Measurements from ENCODE around the gene PDE6A. TPM values are rescaled to one million over a fixed set of nuclear protein-coding genes. Genes with fewer than 3 reads are reported as not detected.

The PDE6A gene
- total RNA-seq, 1 donor from 2014 or later = not detected

GRCh38 chr5:149930043-149930748 is 14.4 kb downstream of the PDE6A start:
- DNase-seq (ENCODE audit: low spot score) = no peak

DNA sequence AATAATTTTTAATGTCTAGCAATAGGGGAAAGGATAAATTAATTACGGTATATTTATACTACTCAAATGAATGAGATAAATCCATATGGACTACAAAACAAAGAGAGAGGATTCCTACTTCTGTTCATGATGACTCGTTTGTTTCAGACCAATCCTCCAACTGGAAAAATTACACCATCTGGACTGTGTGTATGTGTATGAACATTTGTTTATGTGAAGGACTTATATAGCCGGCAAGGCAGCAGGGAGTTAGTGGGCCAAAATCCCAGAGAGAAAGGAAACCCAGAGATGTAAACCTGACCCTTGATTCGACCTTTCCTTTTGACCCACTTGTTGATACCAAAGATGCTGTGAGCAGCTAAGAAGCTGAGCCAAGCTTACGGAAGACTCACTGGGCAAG is 20.1 kb downstream of the PDE6A start:
- DNase-seq (ENCODE audit: low spot score) = no peak

DNA sequence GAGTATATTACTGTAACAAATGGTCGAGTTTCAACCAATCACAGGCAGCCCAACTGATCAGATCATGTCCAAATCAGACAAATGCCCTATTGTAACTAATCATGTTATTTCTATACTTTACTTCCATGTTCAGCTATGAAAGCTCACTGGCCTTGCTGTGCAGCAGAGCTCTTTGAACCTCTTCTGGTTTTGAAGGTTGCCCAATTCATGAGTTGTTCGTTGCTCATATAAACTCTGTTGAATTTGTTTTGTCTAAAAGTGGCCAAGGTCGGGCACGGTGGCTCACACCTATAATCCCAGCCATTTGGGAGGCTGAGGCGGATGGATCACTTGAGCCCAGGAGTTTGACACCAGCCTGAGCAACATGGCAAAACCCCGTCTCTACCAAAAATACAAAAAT is 21.6 kb downstream of the PDE6A start:
- DNase-seq (ENCODE audit: low spot score) = no peak

GRCh38 chr5:149921597-149921996 is 23.0 kb downstream of the PDE6A start:
- no peak for DNase-seq (ENCODE audit: low spot score)

- no peak for DNase-seq (ENCODE audit: low spot score)
These were observed 27.4 kb downstream of the PDE6A start for GRCh38 chr5:149917073-149917676.

DNA sequence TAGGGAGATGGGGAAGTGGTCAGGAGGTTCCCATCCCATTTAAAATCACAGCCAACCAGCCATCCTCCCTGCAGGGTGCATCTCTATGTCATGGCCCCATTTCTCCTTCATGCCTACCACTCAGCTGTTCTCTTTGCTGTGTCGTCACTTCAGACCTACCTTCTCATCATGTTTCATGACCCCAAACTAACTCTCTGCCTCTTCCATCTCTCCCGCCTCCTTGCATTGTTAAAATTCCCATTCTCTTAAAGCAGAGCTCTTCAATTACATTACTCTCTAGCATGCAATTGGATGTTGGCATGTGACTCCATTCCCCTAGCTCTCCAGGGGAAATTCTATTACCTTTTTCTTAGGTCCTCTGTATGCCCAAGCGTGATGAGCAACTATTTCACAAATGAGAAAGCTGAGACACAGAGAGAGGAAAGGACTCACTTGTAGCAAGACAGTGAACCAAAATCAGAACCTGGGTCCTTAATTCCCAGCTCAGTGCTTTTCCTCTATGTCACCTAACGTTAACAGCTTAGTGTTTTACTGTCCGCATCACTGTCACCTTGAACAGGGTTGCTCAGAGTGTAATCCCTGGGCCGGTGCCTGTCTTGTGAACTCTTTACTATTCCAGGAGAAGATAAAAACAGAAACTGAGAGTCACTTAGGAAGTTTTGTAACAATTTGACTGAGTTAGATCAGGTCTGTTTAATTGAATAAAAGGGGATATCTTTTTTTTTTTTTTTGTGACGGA is 28.1 kb downstream of the PDE6A start:
- no peak for DNase-seq (ENCODE audit: low spot score)

DNA sequence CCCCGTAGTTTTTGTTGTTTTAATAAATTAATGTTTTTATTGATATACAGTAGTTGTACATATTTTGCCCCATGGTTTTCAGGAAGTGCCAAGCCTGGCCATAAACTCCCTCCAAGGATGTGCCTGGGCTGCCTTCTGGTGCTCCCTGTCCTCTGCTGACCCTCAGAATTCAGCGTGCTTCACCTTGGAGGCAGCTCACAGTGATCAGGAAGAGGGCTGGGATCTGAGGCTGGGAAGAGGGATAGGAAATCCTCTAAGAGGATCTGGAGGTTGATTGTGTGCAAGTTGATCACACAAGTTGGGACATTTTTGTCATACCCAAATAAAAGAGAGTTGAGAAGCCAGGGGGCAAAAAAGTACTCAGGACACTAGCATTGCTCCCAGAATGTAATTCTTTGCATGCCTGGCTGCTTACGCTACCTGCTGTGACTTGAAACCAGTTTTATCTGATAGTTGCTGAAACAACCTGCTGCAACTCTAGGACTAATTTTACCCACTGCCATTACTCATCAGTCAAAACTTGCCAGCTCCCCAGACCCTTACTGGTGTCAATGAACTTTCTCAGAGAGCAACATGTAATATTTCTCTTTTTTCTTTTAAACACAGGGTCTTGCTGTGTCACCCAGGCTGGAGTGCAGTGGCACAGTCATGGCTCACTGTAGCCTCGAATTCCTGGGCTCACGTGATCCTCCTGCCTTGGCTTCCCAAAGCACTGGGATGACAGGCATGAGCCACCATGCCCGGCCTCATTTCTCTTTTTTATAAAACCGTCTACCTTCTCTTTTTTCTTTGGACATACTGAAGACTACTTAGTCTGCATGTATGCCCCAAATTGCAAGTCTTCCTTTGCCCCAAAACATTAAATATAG is 29.0 kb downstream of the PDE6A start:
- no peak for DNase-seq (ENCODE audit: low spot score)

DNA sequence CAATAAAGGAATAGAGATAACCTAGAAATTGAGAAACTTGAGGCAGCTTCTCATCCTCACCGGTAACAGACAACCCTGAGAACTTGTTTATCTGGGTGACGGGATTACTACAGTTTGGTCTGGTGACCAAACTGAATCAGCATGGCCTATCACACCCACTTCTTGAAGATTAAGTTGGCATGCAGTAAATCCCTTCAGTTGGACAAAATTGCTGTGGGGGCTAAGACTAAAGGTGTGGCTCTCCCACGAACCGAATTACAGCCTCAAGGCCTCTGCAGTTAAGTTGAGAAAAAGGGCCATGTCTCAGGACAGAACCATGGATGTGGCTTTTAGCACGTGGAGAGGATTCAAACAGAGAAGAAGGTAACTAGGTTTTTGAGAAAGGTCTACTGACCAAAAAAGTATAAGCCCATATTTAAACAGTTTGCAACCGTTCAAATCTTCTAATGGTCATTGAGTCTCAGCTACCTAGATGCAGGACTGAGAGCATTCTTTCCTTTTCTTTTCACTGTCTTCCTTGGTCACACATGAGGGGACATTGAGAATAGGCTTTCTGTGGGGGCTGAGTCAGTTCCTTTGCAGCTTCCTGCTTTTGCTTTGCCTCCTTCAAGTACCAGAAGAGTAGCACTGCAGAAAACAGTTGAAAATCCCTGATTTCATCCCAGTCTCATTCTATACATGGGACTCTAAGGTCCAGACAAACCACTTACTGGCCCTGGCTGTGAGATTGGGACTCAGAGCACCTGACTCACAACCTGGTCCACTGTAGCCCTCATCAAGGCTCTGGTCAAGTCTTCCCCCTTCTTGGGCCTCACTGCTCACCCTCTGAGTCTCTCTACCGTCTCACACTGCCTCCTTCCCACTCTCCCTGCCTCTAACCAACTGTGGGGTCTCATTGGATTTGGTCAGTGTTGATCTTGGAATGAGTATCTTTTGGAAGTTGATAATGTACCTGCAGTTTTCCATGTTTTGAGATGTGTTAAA is 30.9 kb downstream of the PDE6A start:
- DNase-seq (ENCODE audit: low spot score) = no peak

DNA sequence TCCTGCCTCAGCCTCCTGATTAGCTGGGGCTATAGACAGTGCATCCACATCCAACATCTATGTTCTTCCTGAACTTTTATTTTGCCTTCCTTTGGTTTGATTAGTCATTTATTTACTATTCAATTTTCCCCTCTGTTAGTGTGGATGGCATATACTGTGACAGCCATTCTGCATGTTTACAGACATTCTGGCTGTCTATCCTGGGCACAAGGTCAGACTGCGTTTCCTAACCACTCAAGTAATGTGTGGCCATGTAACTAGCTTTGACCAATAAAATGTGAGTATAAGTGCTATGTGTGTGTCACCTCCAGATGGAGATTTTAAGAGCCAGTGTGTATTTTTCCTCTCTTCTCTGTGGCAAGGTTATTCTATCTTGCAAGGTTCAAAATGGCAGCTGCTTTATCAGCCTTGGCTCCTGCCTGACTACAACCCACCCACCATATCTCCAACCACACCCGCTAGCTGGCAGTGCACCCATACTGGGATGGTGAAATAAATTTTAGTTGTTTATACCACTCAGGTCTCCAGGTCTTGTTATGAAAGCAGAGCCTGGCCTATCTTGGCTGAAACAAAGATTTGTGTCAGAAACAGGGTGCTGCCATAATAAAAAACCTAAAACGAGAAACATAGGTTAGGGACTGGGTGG is 32.2 kb downstream of the PDE6A start:
- DNase-seq (ENCODE audit: low spot score) = no peak

DNA sequence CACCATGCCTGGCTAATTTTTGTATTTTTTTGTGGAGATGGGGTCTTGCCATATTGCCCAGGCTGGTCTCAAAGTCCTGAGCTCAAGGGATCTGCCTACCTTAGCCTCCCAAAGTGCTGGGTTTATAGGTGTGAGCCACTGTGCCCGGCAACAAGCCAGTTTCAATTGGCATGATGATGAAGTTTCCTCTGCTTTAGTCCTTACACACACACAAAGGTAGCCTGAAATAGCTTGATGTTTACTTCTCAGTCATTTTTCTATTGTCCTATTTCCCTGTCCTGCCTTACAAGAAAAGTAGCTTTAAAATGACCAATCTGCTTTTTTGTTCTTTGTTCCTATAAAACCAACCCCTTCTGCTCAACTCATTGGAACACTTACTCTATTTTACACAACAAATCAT is 33.6 kb downstream of the PDE6A start:
- no peak for DNase-seq (ENCODE audit: low spot score)

DNA sequence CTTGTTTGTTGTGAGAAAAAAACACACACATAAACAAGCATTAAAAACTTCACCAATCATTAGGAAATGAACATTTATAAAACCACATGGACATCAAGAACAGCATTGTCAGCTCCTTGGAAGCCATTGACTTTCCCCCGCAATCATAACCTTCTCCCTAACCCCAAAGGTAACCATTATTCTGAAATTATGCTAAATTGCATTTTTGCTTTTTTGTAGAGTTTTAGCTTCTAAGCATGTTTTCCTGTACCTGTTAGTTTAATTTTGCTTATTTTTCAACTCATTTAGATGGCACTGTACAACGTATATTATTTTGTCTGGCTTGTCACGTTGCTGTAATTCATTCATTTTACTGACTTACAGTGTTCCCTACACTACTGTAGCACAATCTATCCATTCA is 36.8 kb downstream of the PDE6A start:
- DNase-seq (ENCODE audit: low spot score) = no peak

DNA sequence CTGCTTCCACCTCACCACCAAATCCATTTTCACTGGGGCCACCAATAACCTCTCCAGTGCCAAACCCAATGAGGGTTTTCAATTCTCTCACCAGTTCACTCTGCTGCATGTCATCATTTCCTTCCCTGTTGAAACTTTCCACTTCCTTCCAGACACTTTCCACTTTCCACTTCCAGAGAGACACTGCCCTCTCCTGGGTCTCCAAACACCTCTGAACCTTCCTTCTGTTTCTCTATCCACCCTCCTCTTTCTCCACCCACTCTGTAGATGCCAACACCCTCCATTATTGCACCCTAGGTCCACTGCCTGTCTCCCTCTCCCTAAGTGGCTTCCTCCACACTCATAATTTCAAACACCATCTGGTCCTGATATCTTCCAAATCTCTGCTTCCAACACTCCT is 39.6 kb downstream of the PDE6A start:
- DNase-seq (ENCODE audit: low spot score) = no peak

DNA sequence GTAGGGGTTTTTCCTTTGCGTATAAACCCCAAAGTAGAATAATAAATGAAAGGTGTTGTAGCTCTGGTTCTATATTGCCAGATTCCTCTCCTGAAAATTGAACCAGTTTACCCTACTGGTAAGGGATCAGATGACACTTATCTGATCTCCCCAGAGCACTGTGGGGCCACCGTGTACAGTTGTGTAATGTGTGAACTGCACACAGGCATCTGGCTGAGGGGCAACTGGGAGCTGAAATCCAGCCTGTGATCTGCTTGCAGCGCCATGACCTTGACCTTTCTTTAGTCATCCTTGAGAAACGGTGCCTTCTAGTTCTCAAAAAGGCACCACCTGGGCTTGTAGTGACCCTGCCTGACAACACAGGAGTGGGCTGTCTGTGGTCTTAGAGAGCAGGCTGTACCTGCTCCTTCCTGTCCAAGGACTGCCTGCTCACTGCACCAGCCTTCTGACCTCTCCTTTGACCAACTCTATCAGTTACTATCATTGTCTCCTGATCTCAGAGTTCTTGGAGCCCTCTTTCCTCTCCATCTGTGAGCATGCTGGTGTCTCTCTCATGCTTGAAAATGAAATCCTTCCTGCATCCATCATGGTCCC is 40.2 kb downstream of the PDE6A start:
- no peak for DNase-seq (ENCODE audit: low spot score)

- DNase-seq (ENCODE audit: low spot score) = no peak
These were observed 41.2 kb downstream of the PDE6A start for GRCh38 chr5:149903404-149903803.

GRCh38 chr5:149902177-149902576 is 42.4 kb downstream of the PDE6A start:
- DNase-seq (ENCODE audit: low spot score) = no peak

- no peak for DNase-seq (ENCODE audit: low spot score)
These were observed 43.1 kb downstream of the PDE6A start for GRCh38 chr5:149901511-149901910.

- no peak for DNase-seq (ENCODE audit: low spot score)
These were observed 44.2 kb downstream of the PDE6A start for GRCh38 chr5:149900390-149900789.

- DNase-seq (ENCODE audit: low spot score) = no peak
These were observed 45.8 kb downstream of the PDE6A start for GRCh38 chr5:149898811-149899210.

- no peak for DNase-seq (ENCODE audit: low spot score)
These were observed 48.9 kb downstream of the PDE6A start for GRCh38 chr5:149895416-149896345.

All from mucosa of gallbladder (tissue), 1 donor.